Natural killer cell (primary cell): ENCODE data around the gene BCHE. TPM values are rescaled to one million over a fixed set of nuclear protein-coding genes. Genes with fewer than 3 reads are reported as not detected.

ENCODE experiments used
- ATAC-seq, 3 donors: fragments of 150-1000 bp in 2 of 3; fragments of 200-7000 bp in 1 of 3; cut with Tn5 transposase; 1 replicate in 1 of 3; 2 replicates in 2 of 3; pipeline ENCODE4 v1.10.0; 2021; ENCODE audit warnings: mild to moderate bottlenecking in 2 of 3, moderate library complexity in 2 of 3
- DNase-seq, 2 donors: peaks; one replicate each; pipeline versions ENCODE4 v3.0.0 to v3.0.0-alpha.2; 2013 to 2021; ENCODE audit warnings: mixed read lengths in 1 of 2
- H3K27ac ChIP-seq: one replicate; pipeline ENCODE4 v1.5.1; 2013; ENCODE audit warnings: mild to moderate bottlenecking, low read length
- H3K27me3 ChIP-seq: one replicate; pipeline ENCODE4 v1.6.1; 2013; ENCODE audit warnings: low read length; ENCODE audit not compliant: control insufficient read depth, insufficient read depth
- H3K36me3 ChIP-seq: one replicate; pipeline ENCODE4 v1.6.1; 2013; ENCODE audit warnings: low read length; ENCODE audit not compliant: control insufficient read depth, insufficient read depth
- H3K4me1 ChIP-seq: one replicate; pipeline ENCODE4 v1.6.1; 2013; ENCODE audit warnings: low read length; ENCODE audit not compliant: control insufficient read depth, insufficient read depth
- H3K4me3 ChIP-seq: one replicate; pipeline ENCODE4 v1.5.1; 2013; ENCODE audit warnings: low read length
- H3K9me3 ChIP-seq: one replicate; pipeline ENCODE4 v1.6.1; 2013; ENCODE audit warnings: low read length; ENCODE audit not compliant: control insufficient read depth, insufficient read depth
- H3K27ac Mint-ChIP-seq, 2 donors: one replicate each; pipeline ENCODE4 v1.8.0; 2022; ENCODE audit warnings: mild to moderate bottlenecking in 2 of 2, mixed read lengths in 2 of 2, moderate library complexity in 1 of 2
- H3K27me3 Mint-ChIP-seq, 2 donors: one replicate each; pipeline ENCODE4 v1.8.0; 2022; ENCODE audit warnings: low read depth in 2 of 2, mixed read lengths in 2 of 2
- H3K36me3 Mint-ChIP-seq: one replicate; pipeline ENCODE4 v1.8.0; 2022; ENCODE audit warnings: mixed read lengths
- H3K4me1 Mint-ChIP-seq, 2 donors: one replicate each; pipeline ENCODE4 v1.8.0; 2022; ENCODE audit warnings: mixed read lengths in 2 of 2
- H3K4me3 Mint-ChIP-seq: one replicate; pipeline ENCODE4 v1.8.0; 2022; ENCODE audit warnings: mild to moderate bottlenecking, moderate library complexity, mixed read lengths
- H3K9me3 Mint-ChIP-seq, 2 donors: one replicate each; pipeline ENCODE4 v1.8.0; 2022; ENCODE audit warnings: mixed read lengths in 2 of 2
- CTCF ChIP-seq: fragments of 200-600 bp; IDR thresholded peaks from one replicate; pipeline ENCODE4 v1.8.0; 2022; ENCODE audit warnings: antibody characterized with exemption
- WGBS: methylation state at CpG from one replicate; pipeline ENCODE4 v1.1.7; 2013; ENCODE audit warnings: missing lambda C conversion rate; ENCODE audit not compliant: insufficient coverage; 5-methylcytosine and 5-hydroxymethylcytosine counted together
- intact Hi-C: fragments of 100-400 bp; cut with micrococcal nuclease; formaldehyde crosslinking; loops from one replicate; pipeline ENCODE4 v1.14.2; 2022
- total RNA-seq, 4 donors: library from RNA; stranded (reverse); fragments of 120-200 nt in 1 of 4; gene quantifications; one replicate each; pipeline versions ENCODE4 v1.2.3 to v1.2.4, GENCODE V29; 2013 to 2022

The BCHE gene
- total RNA-seq, 3 donors from 2014 or later (not counting 1 experiment from before 2014, with no cell fraction given), result not detected

DNA sequence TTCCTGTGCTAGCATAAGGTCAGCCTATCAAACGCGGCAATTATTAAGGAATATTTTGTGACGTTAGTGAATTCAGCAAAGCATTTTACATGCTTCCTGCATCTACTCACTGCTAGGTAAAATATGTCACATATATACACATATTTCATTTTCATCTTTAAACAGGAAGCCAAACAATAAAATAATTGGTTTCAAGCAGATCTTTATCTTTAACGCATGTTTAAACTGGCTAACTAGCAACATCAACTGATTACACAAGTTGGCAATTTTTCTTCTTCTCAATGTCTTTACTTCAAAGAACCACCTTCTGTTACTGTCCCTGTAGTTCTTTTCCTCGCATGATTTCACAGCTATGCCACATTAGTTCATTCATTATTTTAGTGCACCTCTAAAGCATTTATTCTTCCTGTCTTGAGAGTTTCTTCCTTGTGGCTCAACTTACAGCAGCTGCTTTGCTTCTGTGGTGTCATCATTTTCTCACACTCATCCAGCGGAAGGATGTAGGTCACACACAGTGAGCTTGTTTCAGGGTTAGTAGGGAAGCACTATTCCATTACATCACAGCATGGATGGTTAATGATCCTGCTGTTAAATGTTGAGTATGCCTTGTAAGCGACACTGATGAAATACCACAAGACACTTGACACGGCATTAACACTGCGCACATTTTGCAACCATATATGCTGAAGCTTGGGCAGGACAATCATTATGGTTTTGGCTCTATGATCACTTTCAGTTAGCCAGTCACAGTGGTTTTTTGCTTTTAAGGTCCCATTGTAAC is 2.3 kb upstream of the BCHE start:
- Mint-ChIP-seq H3K27ac (peak overlapping the region in 1 of 2 donors; percentile 14), H3K36me3 (peaks cover 9% of the 10 kb centered on the region), H3K4me1 (peaks cover 0 to 4% of the 10 kb centered on the region in 2 donors), H3K9me3 (peaks cover 6 to 11% of the 10 kb centered on the region in 2 donors), H3K27me3 (no peaks in the 10 kb centered on the region), H3K4me3 (peak overlapping the region; percentile 11)
- TF ChIP-seq CTCF, result no peak
- Histone ChIP-seq H3K9me3 (no peaks in the 10 kb centered on the region), H3K4me1 (no peaks in the 10 kb centered on the region), H3K36me3 (no peaks in the 10 kb centered on the region), H3K4me3 (no peak overlapping the region), H3K27me3 (no peaks in the 10 kb centered on the region), H3K27ac (no peak overlapping the region)
- ATAC-seq (peak; percentile 44 to 64 (median 57)), DNase-seq (no peak)
- WGBS, result 67% methylated on average over 8 of the region's 9 CpGs
- intact Hi-C loops, result no loop called here

- H3K27ac Mint-ChIP-seq, result no peak overlapping the region
- Histone ChIP-seq H3K9me3 (no peaks in the 10 kb centered on the region), H3K27ac (no peak overlapping the region), H3K4me3 (no peak overlapping the region), H3K27me3 (no peaks in the 10 kb centered on the region), H3K36me3 (no peaks in the 10 kb centered on the region), H3K4me1 (no peaks in the 10 kb centered on the region)
- H3K36me3 Mint-ChIP-seq, result peaks cover 2% of the 10 kb centered on the region
- no CpG with 5 or more reads among the region's 1 CpG for WGBS
- no peak overlapping the region for H3K4me3 Mint-ChIP-seq
- intact Hi-C loops, result no loop called here
- no peaks in the 10 kb centered on the region for H3K27me3 Mint-ChIP-seq
- DNase-seq (no peak), ATAC-seq (no peak)
- H3K9me3 Mint-ChIP-seq, result peaks cover 3 to 8% of the 10 kb centered on the region in 2 donors
- H3K4me1 Mint-ChIP-seq, result peaks cover 0 to 4% of the 10 kb centered on the region in 2 donors
- no peak for TF ChIP-seq CTCF
These were observed 578 bp upstream of the BCHE start for GRCh38 chr3:165837801-165838200.

- Histone ChIP-seq H3K9me3 (no peaks in the 10 kb centered on the region), H3K4me1 (no peaks in the 10 kb centered on the region), H3K27ac (no peak overlapping the region), H3K27me3 (no peaks in the 10 kb centered on the region), H3K4me3 (no peak overlapping the region), H3K36me3 (no peaks in the 10 kb centered on the region)
- no peak for DNase-seq
- Mint-ChIP-seq H3K27ac (no peak overlapping the region), H3K4me1 (peaks cover 0 to 4% of the 10 kb centered on the region in 2 donors), H3K36me3 (no peaks in the 10 kb centered on the region), H3K4me3 (no peak overlapping the region), H3K27me3 (no peaks in the 10 kb centered on the region), H3K9me3 (peaks cover 0 to 6% of the 10 kb centered on the region in 2 donors)
- intact Hi-C loops, result no loop called here
- ATAC-seq, result no peak
- no peak for TF ChIP-seq CTCF
- WGBS, result no CpG with 5 or more reads among the region's 2 CpGs
These were observed 1.8 kb downstream of the BCHE start for GRCh38 chr3:165835431-165835830.

DNA sequence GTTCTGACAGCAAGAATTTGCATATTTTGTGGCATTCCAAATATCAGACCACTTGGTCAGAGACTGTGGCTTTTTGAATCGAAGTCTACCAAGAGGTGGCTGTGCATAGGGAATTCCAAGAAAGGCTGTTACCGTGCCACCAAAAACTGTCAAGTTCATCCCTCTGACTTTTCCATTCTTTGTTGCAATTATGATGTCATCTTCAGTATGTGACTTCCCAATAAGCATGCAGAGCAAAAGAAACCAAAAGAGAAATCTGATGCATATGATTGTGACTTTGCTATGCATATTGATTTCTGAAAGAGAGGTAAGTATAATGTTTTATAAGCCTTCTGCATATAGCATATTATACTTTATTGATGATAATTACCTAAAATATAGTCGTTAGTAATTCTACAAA is 6.5 kb downstream of the BCHE start:
- DNase-seq, result no peak
- Histone ChIP-seq H3K27me3 (no peaks in the 10 kb centered on the region), H3K4me1 (no peaks in the 10 kb centered on the region), H3K36me3 (no peaks in the 10 kb centered on the region), H3K9me3 (no peaks in the 10 kb centered on the region), H3K4me3 (no peak overlapping the region), H3K27ac (no peak overlapping the region)
- WGBS, result 79% methylated on average over 2 of the region's 3 CpGs
- Mint-ChIP-seq H3K4me1 (no peaks in the 10 kb centered on the region), H3K27ac (no peak overlapping the region), H3K27me3 (no peaks in the 10 kb centered on the region), H3K9me3 (peaks cover 7 to 9% of the 10 kb centered on the region in 2 donors), H3K36me3 (no peaks in the 10 kb centered on the region), H3K4me3 (no peak overlapping the region)
- intact Hi-C loops, result no loop called here
- TF ChIP-seq CTCF, result no peak
- ATAC-seq, result no peak
